Stimulated activated CD8-positive, alpha-beta memory T cell treated with anti-CD3 and anti-CD28 coated beads, Interleukin-15, amount 100 ng/mL, for 1 hour (primary cell): ENCODE data around the gene SNX19.

Experiments
- DNase-seq: peaks from one replicate; pipeline ENCODE4 v3.0.0-alpha.2; 2020; ENCODE audit warnings: low read depth

The SNX19 gene

DNA sequence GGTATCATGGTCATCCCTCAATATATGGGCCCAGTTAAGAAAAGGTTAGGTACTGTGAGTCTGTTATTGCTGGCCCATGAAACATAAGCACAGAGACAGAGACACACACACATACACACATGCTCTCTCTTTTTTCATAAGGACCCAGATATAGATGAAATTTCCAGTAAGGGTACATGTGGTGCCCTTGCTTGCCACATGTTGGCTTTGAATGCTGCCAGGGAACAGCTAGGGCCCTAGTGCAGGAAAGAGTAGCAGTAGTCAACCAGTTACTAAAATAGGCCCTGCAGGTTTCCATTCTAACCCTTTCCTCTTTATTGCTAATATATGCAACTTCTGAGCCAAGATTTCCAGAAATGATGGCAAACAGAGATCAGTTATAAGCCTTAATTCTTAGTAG, 9.1 kb downstream of the SNX19 start:
- DNase-seq = no peak

- DNase-seq = no peak
Observed at GRCh38 chr11:130906616-130907015, 9.7 kb downstream of the SNX19 start.

DNA sequence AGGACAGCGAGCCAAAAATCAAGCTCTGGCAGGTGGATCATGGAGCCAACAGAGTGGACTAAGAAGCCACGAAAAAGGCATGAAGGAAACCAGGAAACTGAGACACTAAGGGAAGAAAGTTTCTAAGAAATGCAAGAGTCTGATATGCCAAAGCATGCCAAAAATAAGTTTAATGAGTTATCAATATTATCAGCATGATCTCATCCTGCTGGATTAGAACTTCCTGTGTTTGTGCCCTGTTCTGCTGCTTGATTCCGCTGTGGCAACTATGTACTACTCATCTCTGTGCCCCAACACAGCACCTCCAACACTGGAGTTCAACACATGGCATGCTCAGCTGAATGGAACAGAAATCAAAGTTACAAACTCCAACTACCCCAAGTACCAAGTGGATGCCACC, 10.8 kb downstream of the SNX19 start:
- DNase-seq = no peak

GRCh38 chr11:130904380-130904779, 11.9 kb downstream of the SNX19 start:
- no peak for DNase-seq

GRCh38 chr11:130902380-130902779, 13.9 kb downstream of the SNX19 start:
- DNase-seq = no peak

- DNase-seq = no peak
Observed at GRCh38 chr11:130899106-130899505, 17.2 kb downstream of the SNX19 start.

DNA sequence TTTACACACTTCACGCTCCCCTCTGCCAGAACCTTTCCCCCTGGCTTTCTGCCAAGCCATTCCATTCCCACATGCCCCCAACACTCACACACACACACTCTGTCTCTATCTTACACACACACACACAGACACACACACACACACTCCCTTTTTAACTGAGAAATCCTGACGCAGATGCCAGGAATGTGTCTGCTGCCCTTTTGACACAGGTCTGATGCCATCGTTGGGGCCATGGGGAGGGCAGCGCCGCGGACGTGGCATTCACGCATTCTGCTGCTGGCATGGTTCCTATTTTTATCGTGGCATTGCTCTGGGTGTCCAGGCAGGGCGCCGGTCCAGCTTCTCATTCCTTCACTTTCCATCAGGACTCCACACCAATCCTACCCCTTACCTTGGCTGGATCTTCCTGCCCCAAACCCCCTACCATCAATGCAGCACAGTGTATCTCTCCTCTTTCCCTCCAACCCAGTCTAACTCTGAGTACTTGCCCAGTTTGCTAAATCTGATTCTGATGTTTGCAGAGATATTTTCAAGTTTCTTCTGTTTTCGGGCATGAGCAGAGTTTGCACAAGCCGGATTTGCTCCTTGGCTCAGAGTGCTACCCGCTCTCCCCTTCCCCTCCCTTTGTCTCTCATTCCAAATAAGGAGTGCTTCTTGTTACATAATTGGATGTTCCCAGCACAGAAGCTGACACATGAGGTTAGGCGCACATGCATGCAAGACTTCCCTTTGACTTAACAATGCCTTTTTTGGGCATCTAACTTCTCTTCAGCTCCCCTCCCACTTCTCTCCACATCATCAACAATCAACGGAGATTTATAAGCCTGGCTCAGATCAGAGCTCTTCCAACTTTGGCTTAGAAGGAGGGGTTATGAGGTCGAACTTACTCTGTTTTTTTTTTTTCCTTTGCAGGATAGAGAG, 18.8 kb downstream of the SNX19 start:
- no peak for DNase-seq

GRCh38 chr11:130894322-130895025, 21.8 kb downstream of the SNX19 start:
- DNase-seq = peak; percentile 39

DNA sequence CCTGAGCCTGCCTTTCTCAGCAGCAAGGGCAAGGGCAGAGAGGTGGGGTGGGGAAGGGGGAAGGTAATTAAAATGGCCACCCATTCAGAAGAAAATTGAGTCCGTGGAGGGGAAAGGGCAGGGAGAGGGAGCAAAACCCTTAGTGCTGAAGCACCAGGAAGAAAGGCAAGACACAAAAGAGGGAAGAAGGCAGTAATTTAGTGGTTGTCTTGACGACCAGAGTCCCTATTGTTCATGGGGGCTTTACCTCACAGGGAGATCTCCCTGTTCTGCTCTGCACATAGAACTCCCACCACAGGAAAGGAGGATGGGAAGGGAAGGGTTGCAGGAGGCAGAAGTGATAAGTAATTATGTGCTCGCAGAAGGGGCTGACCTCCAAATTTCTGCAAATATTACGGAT, 23.4 kb downstream of the SNX19 start:
- no peak for DNase-seq

DNA sequence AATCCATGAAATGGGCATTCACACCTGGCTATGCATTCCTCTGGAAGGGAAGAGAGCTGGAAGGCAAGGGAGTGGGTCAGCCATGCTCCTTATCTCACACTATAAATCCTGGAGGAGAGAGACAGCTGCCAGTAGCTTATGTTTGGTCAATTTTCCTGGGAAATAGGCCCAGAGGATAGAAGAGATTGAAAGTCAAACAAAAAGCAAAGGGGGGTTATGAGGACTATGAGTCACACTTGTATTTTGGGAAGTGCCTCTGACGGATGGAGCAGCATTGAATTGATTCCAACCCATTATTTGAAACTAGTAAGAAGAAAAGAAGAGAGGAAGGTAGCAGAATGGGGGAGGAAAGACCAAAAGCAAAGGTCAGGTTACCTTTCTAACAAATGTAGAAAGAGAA, 25.0 kb downstream of the SNX19 start:
- no peak for DNase-seq

DNA sequence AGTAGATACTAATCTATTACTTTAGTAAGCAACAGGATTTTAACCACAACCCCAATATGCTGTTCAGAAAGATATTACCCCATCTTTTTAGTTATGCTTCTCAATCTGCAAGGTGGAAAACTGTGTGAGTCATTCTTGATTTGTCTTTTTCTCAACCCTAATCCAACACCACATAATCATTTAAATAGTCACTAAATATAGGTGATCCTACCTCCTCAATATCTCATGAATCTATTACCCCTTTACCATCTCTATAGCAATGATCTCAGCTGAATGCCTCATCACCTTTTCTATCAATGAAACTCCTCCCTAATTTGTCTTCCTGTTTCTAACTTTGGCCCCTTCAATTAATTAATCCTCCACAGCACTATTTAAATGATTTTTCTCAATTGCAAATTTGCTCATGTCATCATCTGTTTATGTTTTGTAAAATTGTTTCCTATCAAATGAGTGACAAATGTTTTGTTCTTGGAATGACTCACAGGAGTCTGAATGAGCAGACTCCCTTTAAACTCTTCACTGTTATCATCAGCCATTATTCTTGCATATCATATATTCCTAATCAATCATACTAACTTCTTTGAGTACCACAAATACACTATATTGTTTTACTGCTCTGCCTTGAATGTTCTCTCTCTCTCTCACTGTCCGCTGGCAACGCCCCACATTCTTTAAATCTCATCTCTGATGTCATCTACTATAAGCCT, 26.1 kb downstream of the SNX19 start:
- no peak for DNase-seq

DNA sequence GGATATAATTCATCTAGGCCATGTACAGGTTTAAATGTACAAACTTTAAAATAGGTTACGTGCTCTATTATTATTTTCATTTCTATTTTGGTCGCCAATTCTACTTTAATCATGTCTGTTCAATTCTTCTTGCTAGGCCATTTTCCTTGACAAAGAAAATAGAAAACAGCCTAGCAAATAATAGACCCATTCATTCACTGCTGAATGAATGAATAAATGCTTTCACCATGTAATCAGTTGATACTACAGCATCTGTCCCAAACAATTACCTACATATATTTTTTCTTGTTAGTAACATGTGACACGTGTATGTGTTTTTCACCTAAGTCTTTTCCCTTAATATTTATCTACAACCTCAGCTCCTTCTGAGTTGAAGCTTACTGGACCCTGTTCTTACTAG, 27.5 kb downstream of the SNX19 start:
- no peak for DNase-seq

DNA sequence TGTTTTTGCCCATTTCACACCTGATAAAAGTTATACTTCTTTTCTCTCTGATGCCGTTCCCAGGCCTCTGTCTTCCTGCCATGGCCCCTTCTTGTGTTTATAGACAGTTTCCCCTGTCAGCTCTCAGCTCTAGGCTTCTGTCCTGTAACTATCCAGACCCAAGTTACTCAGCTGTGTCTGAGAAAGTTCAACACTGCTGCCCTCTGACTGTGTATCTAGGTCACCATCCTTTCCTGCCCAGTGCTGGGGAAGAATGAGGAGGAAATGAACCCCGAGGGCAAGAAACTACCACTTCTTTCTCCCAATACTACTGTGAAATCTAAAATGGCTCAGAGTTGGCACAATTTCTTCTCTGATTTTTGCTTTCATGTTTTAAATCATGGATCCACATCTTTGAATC, 29.6 kb downstream of the SNX19 start:
- DNase-seq = no peak

DNA sequence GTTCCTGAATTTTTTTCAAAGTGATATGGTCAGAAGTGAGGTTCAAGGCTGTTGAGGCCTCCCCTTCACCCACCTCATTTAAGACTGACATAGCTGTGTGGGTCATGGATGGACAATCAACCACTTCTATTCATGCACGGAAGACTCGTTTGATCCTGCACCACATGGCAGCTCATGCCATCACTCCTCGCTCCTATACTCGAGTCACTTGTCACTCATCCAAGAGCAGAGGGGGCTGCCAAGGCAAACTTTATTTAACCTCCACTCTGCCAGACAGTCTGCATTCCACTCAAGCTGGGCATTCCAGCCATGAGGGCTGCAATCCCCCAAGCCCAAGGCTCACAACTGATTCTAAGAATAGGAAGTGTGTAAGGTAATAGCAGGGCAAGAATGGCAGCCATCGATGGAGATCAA, 34.1 kb downstream of the SNX19 start:
- no peak for DNase-seq

DNA sequence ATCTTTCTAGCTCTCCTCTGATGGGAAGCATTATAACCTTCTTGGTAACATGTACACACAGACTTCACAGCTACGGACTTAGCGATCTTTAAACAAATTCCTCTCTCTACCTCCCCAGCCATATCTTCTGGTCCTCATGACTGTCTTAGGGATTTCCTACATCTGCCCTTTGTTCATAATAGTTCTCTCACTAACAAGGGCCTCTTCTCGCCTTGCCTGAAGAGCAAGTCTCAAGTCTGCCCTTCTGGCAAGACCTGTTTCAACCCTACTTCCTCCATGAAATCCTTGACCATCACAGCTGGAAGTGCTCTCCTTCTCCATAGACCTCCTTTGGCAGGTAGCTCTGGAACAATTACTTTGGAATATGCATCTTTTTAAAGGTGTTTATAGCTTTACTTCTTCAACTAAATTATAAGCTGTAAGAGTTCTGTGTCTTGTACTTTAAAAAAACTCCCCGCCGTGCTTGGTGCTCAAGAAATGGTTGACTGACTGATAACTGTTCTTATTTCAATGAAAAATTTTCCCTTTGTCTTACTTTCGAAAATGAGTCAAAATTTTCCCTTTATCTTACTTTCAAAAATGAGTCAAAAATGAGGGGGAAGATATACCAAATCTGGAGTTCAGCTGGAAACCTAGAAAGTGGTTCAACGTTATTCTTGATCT, 34.7 kb downstream of the SNX19 start:
- no peak for DNase-seq

DNA sequence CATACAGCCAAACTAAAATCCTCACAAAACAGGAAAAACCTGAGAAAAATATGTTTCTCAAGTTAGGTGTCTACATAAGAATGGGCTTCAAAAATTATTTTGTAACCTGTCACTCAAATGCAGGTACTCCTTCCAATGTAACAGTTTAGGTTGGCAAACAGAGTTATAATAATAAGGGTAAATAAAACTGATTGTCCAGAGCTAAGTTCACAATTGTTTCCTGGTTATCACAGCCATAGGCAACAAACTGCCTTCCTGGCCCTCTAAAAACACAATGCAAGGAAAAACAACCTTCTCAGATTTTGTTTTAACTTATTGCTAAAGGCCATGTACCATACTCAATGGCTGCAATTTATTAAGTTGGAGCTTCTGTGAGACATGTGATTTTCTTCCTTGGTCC, 36.4 kb downstream of the SNX19 start:
- no peak for DNase-seq

DNA sequence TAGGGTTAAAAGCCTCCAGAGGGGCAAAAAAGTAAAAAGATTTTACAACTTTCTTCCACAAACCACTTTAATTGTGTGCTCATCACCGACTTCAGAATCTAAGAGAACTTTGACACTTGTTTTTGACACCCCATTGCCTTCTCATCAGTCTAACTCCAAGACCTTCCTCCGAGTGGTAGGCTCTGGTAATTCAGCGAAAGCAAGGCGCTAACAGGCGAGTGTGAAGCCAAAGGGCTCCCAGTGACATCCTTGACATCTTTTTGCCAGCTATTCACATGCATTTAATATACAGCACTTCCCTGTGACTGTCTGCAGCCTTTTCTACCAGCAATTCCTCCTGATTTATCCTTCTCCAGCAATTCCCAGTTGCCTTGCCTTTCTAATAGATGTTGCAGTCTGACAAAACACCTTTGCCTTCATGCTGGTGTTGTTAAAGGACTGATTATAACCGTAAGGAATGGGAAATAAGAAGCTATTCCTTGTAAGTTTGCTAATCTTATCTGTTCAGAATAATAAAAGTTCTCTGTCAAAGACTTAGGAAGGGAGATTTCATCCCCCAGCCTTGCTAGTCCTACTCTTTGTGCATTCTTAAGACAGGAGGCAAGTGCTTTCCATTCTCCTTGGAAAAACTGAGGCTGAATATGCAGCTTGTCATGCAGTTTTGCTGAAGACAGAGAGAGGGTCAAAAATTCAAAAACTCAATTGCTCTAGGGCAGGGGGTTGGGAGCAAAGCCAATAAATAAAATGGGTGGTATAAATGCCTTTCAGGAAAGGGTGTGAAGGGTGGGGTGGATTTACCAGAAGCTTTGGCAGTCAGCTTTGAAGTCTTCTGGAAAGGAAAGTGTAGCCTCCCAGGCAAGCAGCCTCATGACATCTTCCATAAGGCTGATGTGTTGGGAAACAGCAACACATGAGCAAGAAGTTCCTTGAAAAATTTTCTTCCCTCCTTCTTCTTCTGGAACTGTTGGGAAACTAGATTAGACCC, 39.1 kb downstream of the SNX19 start:
- DNase-seq = no peak

DNA sequence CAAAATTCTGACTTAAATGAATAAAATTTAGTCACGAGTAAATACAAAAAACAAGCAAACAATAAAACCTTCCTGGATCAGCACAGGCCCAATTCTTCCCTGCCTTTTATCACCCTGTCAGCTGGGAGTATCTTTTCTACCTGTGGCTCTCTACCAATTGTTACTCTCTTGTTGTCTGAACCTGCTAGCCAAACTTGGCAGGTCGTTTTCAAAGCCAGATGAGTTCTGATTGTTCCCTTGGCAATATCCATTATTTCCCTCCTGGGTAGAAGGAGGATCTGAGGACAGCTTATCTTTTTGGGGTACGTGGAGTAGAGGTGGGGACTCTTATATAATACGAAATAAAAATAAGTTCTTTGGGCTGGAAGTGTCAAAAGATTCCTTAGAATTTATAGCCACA, 40.2 kb downstream of the SNX19 start:
- no peak for DNase-seq

DNA sequence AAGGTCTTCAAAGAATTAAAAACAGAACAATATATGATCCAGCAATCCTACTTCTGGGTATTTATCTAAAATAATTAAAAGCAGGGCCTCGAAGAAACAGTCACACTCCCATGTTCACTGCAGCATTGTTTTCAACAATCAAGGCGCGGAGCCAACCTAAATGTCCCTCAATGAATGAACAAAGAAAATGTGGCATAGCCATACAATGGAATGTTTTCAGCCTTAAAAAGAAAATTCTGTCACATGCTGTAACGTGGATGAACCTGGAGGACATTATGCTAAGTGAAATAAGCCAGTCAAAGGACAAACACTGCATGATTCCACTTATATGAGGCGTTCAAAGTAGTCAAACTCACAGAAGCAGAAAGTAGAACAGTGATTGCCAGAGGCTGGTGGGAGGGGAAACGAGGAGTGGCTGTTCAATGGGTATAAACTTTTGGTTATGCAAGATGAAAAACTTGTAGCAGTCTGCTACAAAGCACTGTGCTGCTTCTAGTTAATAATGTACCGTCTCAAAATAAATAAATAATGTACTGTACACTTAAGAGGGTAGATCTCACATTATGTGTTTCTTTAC, 41.2 kb downstream of the SNX19 start:
- no peak for DNase-seq

DNA sequence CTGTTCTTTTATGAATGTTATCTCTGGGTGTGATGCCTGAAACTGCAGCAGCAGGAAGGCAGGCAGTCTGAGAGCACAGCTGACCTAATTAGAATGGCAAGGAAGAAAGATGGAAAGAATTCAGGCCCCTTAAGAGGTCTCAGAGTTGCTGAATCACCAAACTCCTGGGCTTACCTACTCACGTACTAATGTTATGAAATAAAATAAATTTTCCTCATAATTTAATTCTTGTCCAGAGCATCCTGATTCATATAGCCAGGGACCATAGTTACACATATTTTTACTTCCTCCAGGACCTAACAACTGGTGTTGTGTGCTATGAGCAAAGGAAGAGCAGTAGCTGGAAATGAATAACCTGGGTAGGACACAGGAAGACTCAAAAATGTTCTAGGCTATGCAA, 41.9 kb downstream of the SNX19 start:
- no peak for DNase-seq

- DNase-seq = no peak
Observed at GRCh38 chr11:130873761-130874160, 42.5 kb downstream of the SNX19 start.
